GM18858 (cell line): ENCODE results near the gene ZNF14.
"Not testable (repeated sequence)": the region's sequence is repeated elsewhere in the genome, so short reads cannot be mapped to it uniquely, and the experiment has no call there.

Experiments
- ATAC-seq: cut with Tn5 transposase; IDR thresholded peaks from one replicate; pipeline ENCODE4 v1.9.1; 2021; ENCODE audit not compliant: unreplicated experiment

The ZNF14 gene

DNA sequence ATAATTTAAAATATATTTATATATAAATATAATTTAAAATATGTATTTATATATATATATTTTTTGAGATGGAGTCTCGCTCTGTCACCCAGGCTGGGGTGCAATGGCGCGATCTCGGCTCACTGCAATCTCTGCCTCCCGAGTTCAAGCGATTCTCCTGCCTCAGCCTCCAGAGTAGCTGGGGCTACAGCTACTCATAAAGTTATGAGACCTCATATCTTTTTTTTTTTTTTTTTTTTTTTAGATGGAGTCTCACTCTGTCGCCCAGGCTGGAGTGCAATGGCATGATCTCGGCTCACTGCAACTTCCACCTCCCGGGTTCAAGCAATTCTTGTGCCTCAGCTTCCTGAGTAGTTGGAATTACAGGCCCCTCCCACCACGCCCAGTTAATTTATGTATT is 43.9 kb downstream of the ZNF14 start:
- ATAC-seq = not testable (repeated sequence)

DNA sequence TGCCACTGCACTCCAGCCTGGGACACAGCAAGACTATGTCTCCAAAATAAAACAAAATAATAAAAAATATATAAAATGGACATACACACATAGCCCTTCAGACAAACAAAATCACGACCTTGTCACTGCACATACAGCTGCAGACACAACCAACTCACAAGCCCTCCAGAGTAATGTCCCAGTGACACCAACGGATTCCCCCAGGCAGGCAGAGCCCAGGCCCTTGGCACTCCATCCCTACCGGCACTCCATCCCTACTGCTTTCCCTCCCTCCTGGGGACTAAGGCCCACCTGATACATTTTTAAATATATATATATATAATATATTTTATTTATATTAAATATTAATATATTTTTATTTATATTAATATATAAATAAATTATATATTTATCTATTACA is 45.8 kb downstream of the ZNF14 start:
- ATAC-seq = no peak

DNA sequence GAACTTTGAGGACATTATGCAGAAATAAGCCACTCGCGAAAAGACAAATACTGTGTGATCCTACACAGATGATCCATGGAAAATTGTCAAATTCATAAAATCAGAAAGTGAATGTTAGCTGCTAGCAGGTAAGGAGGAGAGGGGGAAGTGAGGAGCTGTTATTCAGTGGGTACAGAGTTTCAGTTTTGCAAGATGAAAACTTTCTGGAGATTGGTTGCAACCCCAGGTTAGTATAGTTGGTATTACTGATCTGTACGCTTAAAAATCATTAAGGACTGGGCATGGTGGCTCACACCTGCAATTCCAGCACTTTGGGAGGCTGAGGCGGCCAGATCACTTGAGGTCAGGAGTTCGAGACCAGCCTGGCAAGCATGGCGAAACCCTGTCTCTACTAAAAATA is 46.3 kb downstream of the ZNF14 start:
- no peak for ATAC-seq

DNA sequence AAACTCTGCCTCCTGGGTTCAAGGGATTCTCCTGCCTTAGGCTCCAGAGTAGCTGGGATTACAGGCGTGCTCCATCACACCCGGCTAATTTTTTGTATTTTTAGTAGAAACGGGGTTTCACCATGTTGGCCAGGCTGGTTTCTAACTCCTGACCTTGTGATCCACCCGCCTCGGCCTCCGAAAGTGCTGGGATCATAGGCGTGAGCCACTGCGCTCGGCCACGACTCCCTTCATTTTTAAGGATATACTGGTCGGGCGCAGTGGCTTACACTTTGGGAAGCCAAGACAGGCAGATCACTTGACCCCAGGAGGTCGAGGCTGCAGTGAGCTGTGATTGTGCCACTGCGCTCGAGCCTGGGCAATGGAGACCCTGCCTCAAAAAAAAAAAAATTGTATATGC is 46.8 kb downstream of the ZNF14 start:
- ATAC-seq = not testable (repeated sequence)

DNA sequence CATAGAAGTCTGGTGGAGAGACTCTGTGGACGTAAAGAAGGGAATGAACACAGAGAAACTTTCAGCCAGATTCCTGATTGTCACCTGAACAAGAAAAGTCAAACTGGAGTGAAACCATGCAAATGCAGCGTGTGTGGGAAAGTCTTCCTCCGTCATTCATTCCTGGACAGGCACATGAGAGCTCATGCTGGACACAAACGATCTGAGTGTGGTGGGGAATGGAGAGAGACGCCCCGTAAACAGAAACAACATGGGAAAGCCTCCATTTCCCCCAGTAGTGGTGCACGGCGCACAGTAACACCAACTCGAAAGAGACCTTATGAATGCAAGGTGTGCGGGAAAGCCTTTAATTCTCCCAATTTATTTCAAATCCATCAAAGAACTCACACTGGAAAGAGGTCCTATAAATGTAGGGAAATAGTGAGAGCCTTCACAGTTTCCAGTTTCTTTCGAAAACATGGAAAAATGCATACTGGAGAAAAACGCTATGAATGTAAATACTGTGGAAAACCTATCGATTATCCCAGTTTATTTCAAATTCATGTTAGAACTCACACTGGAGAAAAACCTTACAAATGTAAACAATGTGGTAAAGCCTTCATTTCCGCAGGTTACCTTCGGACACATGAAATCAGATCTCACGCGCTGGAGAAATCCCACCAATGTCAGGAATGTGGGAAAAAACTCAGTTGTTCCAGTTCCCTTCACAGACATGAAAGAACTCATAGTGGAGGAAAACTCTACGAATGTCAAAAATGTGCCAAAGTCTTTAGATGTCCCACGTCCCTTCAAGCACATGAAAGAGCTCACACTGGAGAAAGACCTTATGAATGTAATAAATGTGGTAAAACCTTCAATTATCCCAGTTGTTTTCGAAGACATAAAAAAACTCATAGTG is 53.5 kb downstream of the ZNF14 start:
- ATAC-seq = no peak

DNA sequence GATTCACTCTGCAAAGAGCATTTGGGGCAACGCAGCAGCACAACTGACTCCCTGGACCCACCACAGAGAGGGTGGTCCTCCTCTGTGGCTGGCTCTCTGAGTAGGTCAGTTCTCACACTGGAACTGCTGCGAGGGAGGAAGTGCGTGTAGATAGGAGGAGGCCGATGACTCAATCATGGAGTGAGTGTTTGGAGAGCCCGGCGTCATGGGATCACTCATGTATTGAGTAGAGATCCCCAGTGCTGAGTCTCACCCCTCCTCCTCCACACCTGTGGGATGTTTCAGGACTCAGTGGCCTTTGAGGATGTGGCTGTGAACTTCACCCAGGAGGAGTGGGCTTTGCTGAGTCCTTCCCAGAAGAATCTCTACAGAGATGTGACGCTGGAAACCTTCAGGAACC is 55.3 kb downstream of the ZNF14 start:
- ATAC-seq = no peak

DNA sequence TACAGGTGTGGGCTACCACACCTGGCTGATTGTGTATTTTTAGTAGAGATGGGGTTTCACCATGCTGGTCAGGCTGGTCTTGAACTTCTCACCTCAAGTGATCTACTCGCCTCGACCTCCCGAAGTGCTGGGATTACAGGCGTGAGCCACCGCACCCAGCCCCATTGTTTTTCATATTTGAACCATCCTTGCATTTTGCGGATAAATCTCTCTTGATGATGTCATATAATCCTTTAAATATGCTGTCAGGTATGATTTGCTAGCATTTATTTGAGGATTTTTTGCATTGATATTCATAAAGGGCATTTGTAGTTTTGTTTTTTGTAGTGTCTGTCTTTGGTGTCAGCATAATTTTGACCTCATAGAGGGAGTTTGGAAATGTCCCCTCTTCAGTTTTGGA is 58.6 kb downstream of the ZNF14 start:
- ATAC-seq = no peak

DNA sequence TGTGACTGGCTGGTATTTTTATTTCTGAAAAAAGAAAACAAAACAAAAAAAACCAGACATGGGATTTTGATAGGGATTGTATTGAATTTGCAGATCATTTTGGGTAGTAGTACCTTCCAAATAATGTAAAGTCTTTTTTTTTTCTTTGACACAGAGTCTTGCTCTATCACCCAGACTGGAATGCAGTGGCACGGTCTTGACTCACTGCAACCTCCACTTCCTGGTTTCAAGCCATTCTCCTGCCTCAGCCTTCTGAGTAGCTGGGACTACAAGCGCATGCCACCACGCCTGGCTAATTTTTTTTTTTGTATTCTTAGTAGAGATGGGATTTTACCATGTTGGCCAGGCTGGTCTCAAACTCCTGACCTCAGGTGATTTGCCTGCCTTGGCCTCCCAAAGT is 60.1 kb downstream of the ZNF14 start:
- no peak for ATAC-seq

DNA sequence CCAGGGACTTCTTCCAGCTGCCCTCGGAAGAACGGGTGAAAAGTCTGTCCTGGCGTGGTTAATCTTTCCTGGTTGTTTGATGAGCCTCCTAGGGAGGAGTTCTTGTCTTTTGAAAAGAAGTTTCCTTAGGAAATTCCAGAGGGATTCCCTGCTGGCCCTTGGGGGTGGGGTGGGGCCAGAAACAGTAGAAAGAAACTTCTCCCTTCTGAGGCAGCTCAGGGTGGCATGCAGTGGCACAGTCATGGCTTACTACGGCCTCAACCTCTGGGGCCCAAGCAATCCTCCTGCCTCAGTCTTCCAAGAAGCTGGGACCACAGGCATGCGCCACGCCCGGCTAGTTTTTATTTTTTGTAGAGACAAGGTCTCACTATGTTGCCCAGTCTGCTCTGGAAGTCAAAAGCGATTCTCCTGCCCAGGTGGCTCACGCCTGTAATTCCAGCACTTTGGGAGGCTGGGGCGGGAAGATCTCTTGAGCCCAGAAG is 62.8 kb downstream of the ZNF14 start:
- no peak for ATAC-seq

DNA sequence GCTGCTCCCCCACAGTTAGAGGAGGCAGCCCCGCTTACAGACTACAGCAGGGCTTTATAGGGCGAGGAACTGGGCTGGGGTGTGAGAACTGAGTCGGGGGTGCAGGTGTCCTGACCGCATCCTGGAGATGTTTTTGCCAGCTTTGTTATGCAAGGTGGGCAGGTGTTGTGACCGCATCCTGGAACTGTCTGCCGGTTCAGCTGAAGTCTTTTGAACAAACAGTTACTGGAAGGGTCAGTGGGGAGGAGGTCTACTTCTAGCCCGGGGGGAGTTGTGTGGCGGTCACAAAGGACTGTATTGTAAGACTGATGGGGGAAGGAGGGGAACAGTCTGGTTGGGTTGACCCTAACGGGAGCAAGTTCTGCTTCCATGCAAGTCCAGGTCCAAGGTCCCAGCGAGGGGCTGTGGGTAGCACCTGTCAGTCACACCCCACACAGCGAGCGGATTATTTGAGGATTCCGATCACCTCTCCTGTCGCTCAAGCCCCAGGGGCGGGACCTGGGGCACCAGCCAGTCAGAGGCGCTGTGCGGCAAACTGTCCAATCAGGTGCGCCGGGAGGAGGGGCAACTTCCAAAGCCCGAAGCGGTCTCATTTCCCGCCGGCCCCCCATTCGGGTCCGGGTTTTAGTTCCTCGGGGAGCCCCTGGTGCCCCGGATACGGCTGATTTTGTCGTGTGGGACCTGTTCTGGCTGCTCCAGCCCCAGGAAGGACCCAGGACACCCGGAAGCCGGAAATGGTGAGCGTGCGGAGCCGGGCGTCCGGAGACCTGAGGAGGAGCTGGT is 64.5 kb downstream of the ZNF14 start, which contains the start of gene ZNF101:
Gene ZNF101, plus strand, starts transcription at position 610 of the 783 bp plus-strand sequence. Its CDS starts 125 bp downstream, at position 735.
- ATAC-seq = peak; percentile 63

DNA sequence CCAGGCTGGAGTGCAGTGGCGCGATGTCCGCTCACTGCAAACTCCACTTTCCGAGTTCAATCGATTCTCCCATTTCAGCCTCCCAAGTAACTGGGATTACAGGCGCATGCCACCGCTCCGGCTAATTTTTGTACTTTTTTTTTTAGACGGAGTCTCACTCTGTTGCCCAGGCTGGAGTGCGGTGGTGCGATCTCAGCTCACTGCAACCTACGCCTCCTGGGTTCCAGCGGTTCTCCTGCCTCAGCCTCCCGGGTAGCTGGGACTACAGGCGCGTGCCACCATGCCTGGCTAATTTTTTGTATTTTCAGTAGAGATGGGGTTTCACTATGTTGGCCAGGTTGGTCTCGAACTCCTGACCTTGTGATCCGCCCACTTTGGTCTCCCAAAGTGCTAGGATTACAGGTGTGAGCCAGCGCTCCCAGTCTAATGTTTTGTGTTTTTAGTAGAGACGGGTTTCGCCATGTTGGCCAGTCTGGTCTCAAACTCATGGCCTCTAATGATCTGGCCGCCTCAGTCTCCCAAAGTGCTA is 67.4 kb downstream of the ZNF14 start:
- not testable (repeated sequence) for ATAC-seq

DNA sequence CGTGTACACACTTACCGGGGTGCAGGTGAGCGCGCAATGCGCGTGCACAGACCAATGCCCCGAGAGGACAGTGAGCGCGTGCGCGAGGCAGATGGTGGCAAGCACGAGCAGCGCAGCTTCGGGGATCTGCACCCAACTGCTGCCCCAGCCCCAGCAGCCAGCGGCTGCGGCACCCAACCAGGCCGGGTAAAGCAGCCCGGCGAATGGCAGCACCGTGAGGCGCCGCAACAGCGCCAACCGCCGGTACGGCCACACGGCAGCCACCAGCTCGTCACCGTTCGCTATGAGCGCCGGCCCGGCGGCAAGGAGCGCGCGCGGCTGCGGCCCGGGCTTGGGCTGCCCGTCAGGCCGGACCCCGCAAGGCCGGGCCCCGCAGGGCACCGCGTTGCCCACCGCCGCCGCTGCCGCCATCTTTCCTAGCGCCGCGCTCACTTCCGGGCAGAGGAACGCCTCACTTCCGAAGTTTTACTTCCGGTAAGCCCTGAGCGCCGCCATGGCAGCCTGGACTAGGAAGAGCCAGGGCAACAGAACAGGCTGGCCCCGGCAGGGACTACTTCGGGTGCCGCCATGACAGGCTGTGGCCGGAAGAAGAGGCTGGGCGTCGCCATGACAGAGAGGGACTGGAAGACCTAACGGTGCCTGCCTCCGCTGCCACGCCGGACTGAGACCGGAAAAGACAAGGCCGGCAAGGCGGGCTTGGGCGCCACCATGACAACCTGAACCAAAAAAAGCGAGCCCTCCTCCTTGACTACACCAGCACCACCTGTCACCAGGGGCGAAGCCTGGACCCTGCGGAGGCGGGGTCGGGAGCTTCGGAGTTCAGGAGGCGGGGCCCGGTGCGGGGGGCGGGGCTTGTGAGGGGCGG is 69.4 kb downstream of the ZNF14 start, which contains the start of gene ATP13A1:
Gene ATP13A1, minus strand, starts transcription at position 421 of the 865 bp plus-strand sequence. Its CDS starts 10 bp downstream, at position 411.
- peak; percentile 59 for ATAC-seq

DNA sequence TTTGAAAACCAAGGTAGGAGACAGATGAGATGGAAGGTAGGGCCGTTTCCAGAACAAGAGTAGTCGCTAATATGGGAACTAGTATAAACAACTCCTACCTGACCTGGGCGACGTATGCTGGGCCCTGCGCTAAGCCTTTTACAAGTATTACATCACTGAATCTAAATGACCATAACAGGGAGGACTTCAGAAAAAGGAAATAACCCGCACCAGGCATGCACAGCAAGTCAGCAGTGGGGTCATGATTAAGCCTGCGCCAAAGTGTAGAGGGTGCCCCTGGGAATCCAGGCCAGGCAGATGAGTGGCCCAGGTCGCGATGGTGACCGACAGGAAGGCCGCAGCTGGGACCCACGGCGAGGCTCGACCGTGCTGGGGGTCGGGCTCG is 70.0 kb downstream of the ZNF14 start:
- ATAC-seq = no peak

DNA sequence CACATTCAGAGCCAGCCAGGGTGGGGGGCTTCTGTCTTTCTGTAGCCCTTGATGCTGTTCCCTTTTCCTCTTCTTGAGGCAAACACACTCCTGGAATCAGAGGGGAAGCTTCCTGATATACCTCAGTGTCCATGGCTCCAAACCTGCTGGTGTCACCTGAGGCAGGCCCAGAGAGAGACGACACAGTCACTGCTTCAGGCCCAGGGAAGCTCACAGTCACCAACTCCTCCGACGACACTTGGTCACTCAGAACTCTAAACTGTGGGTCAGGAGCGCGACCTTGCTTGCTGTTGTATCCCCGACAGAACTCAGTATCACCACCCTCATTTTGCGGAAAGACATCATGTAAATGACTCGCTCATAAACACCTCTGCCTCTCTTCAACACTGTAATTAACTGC is 70.6 kb downstream of the ZNF14 start:
- ATAC-seq = no peak

DNA sequence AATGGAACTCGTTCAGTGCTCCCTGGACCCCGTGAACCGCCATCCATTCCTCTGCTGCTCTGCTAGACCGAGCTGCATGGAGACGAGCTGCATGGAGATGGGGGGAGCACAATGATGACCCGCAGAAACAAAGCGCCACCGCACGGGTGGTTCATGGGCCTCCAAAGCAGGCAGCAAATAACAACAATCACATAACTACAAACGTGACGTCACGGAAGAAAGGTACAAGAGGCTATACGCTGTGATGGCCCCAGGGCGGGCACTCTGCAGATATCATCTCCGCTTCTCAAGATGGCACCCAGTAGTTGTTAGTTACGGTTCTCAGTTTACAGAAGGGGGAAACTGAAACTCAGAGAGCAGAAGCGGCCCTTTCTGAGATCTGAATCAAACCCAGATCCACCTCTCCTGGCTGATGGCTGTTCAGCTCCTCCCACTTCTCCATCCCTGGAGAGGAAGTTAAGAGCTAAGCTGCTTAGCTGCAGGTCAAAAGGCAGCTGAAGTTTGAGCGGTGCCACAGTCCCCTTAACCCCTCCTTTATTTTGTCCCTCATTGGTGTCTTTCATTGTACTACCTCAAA is 71.1 kb downstream of the ZNF14 start:
- peak; percentile 40 for ATAC-seq

DNA sequence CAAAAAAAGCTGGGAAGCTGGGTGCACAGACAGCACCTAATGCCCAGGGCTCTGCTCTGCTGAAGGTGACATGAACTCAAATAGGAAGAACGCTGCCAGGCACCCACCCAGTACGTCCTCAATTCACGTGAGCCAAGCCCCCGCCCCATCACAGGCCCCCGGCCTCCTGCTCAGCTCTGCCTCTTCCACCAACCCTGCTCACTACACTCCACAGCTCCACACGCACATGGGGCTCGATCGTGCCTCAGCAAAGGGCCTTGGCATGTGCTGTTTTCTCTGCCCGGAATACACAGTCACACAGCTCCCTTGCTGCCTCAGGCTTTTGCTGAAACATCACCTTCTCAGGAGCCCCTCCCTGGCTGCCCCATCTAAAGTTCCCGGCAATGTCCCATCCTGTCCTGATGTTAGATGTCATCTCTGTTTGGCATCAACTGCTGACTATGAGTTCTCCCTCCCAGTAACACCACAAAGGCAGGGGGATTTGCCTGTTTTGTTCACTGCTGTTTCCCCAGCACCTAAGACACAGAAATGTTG is 71.7 kb downstream of the ZNF14 start:
- ATAC-seq = no peak
